ENCODE results near the gene CNKSR2. TPM values are rescaled to one million over a fixed set of nuclear protein-coding genes. Genes with fewer than 3 reads are reported as not detected.

Gene CNKSR2
- total RNA-seq, 1 donor from 2014 or later: 3.4 TPM

DNA sequence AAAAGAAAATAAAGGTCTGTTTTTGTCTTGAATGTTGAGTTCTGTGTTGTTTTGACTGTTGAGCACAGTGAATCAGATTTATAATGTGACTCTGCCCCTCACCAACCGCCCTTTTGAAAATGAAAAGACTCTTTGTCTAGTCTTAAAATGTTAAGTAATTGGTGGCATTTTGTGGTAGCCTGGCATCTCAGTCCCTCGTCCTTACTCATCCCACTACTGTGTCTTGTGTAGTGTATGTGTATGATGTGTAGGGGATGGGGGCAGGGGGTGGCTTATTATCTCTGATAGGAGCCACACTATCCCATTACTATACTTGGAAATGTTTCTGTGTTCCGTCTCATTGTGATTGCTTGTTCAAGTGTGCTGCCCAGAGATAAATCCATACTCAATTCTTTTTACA, 271.7 kb downstream of the CNKSR2 start:
- TF ChIP-seq, protein P1, sequence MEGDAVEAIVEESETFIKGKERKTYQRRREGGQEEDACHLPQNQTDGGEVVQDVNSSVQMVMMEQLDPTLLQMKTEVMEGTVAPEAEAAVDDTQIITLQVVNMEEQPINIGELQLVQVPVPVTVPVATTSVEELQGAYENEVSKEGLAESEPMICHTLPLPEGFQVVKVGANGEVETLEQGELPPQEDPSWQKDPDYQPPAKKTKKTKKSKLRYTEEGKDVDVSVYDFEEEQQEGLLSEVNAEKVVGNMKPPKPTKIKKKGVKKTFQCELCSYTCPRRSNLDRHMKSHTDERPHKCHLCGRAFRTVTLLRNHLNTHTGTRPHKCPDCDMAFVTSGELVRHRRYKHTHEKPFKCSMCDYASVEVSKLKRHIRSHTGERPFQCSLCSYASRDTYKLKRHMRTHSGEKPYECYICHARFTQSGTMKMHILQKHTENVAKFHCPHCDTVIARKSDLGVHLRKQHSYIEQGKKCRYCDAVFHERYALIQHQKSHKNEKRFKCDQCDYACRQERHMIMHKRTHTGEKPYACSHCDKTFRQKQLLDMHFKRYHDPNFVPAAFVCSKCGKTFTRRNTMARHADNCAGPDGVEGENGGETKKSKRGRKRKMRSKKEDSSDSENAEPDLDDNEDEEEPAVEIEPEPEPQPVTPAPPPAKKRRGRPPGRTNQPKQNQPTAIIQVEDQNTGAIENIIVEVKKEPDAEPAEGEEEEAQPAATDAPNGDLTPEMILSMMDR (conservative IDR thresholded peaks at IDR 0.05; ENCODE audit: low read depth, low read length): no peak
- no peak overlapping the region for H3K4me3 ChIP-seq (ENCODE audit: low read depth, low read length)
- DNase-seq (ENCODE audit: low read depth): no peak

DNA sequence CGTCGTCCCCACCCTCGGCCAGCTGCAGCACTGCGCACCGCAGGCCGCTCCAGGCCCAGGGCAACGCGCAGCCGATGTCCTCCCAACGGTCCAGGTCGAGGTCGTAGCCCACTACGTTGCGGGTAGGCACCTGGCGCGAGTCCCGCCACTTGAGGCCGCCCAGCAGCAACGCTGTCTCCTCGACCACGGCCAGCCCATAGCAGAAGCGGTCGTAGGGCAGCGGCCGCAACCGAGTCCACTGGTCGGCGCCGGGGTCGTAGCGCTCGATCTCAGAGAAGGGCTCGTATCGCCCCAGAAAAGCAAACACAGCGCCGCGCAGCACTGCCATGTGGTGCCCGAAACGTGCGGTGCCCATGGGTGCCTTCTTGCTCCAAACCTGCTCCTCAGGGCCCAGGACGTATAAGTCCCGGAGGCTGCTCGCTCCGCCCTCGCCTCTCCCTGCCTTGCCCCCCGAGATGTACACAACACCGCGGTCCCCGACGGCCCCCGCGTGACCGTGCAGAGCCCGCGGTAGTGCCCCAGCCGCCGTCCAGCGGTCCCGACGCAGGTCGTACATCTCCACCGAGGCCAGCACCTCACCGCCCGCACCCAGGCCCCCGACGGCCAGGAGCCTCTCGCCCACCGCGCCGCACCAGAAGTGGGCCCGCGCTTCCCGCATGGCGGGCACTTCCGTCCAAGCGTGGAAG, 281.8 kb downstream of the CNKSR2 start:
- TF ChIP-seq, protein P1 (conservative IDR thresholded peaks at IDR 0.05; ENCODE audit: low read depth, low read length): no peak
- DNase-seq (ENCODE audit: low read depth): no peak
- no peak overlapping the region for H3K4me3 ChIP-seq (ENCODE audit: low read depth, low read length)

DNA sequence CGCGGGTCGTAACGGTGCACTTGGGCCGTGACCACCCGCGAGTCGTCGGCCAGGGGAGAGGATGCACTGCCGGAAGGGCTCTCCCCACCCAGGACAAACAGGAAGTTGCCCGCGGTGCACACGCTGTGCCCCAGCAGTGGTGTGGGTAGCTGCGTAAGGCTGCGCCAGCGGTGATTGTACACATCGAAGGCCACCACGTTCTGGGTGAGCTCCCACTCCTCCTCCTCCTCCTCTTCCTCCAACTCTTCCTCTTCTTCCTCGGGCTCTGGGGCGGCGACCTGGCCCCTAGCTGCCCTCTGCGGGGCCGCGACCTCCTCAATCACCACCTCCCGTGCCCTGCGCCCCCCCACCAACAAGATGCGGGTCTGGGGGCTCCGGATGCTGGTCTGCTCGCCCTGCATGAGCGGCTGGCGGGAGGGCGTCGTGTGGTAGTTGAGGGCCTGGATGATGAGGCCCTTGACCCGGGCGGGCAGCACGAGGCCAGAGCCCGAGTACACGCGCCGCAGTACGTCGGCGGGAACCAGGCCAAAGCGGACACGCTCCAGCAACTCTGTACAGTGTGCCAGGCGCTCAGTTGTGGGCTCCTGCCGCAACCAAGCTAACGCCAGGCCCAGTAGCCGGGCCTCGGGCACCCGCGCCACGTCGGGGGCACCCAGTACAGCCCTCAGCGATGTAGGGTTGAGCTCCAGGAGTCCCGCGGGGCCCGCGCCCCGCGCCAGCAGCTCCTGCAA, 282.5 kb downstream of the CNKSR2 start:
- H3K4me3 ChIP-seq (ENCODE audit: low read depth, low read length): no peak overlapping the region
- TF ChIP-seq, protein P1 (conservative IDR thresholded peaks at IDR 0.05; ENCODE audit: low read depth, low read length): no peak
- DNase-seq (ENCODE audit: low read depth): no peak

DNA sequence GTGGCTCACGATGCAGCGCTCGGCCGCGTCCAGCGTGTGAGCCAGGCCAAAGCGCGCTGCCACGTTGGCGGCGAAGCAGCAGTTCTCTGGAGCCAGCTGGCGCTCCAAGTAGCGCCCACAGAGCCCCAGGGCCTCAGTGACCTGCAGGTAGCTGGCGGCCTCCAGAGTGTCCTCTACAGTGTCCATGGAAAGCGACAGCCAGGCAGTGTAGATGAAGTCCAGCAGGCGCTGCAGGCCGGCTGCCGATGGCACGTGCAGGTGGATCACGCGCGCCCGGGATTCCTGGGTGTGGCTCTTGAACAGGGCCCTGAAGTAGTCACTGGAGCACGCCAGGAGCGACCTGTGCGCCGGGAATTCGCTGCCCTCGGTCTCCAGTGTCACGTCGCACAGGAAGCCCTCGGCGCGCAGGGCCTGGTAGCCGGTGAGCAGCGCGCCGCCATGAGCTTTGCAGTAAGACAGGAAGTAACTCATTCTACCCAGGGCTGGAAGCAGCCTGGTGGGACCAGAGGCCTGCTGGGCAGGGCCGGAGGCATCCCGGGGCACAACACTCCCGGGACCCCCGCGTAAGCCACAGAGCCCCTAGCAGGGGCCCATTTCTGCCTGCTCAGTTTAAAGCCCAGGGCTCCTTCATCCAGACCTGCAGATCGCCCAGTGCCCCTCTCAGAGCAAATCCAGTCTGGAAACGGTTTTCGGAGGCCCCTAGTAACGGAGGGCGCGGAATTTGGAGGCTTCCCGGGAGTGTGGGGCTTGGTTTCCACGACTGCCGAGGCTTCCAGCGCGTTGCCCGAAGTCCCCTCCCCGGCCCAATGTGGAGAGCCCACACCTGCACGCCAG, 283.3 kb downstream of the CNKSR2 start:
- TF ChIP-seq, protein P1 (conservative IDR thresholded peaks at IDR 0.05; ENCODE audit: low read depth, low read length): no peak
- H3K4me3 ChIP-seq (ENCODE audit: low read depth, low read length): no peak overlapping the region
- no peak for DNase-seq (ENCODE audit: low read depth)

DNA sequence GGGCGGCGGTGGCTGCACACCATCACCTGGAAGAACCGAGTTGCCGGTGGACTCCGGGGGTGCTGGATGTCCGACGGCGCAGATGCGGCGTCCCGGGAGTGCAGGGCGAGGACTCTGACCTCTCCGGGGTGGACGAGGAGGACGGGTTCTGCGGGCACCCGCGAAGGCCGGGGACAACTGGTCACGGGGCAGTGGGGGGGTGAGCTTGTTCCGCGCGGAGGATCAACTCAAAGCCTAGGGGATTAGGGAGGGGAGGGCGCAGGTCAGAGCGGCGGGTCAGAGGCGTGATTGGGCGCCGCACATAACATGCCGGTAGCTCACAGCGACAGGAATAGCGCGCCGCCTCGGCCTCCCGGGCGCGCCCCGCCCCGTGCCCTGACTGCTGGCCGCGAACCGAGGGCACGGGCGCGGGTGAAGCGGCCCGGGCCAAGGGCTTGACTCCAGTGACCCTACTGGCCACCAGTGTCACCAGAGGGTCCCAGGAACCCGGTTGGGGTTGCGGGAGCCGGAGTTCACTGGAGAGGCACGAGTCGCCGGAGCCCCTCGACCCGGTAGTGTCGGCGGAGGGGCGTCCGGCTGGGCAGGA, 284.0 kb downstream of the CNKSR2 start, which contains the start of gene KLHL34:
Gene KLHL34, minus strand, starts transcription at position 179 of the 586 bp plus-strand sequence. CDS start 542 bp downstream, outside the sequence.
- DNase-seq (ENCODE audit: low read depth): no peak
- TF ChIP-seq, protein P1 (conservative IDR thresholded peaks at IDR 0.05; ENCODE audit: low read depth, low read length): no peak
- H3K4me3 ChIP-seq (ENCODE audit: low read depth, low read length): peak within 1 kb of the TSS; percentile 14

DNA sequence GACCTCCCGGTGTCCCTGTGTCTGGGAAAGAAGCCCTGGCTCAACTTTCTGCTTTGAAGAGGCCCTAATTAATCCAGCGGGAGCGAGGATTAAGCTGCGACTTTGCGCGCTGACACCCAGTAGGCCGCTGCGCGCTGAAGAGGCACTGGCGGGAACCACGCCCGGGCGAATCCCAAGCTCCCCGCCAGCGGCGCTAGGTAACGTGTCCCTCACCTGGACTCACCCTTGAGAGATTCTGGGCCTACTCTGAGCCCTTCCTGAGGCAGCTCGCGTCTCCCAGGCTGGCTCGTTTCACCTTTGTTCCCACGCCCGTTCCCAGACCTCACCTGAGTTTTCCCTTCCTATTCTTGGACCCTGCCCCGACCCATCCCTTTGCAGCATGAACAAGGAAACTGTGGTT, 284.5 kb downstream of the CNKSR2 start:
- DNase-seq (ENCODE audit: low read depth): no peak
- TF ChIP-seq, protein P1 (conservative IDR thresholded peaks at IDR 0.05; ENCODE audit: low read depth, low read length): no peak
- H3K4me3 ChIP-seq (ENCODE audit: low read depth, low read length): no peak overlapping the region
